SK-N-SH (cell line): ENCODE results near the gene SLC17A9. TPM values are rescaled to one million over a fixed set of nuclear protein-coding genes. Genes with fewer than 3 reads are reported as not detected.

Experiments
- CTCF ChIA-PET: fragments of 300-600, 350-600 bp; formaldehyde crosslinking; extraction: SDS; loops from one replicate; lab custom pipeline; 2021; lab: Yijun Ruan, JAX
- POLR2A ChIA-PET: fragments of 350-600 bp; sonication (Branson Sonifier 250); formaldehyde crosslinking; extraction: SDS; loops from one replicate; lab custom pipeline; 2020; ENCODE audit warnings: antibody characterized with exemption, inconsistent platforms; lab: Yijun Ruan, JAX
- DNase-seq: peaks from one replicate; pipeline ENCODE4 v3.0.0; 2012
- H2AFZ ChIP-seq: fragments of 200-600 bp; sonication (generic); 2 replicates; pipeline ENCODE4 v1.8.1; 2016; ENCODE audit warnings: antibody characterized with exemption, mild to moderate bottlenecking, low read depth
- H3F3A ChIP-seq: fragments of 200-600 bp; sonication (generic); replicated peaks from 2 replicates; pipeline ENCODE3; 2016; ENCODE audit warnings: antibody characterized with exemption, mild to moderate bottlenecking; ENCODE audit not compliant: insufficient read depth
- H3K27ac ChIP-seq, 2 experiments: fragments of 200-500 bp in 1 of 2; fragments of 200-600 bp in 1 of 2; sonication (Bioruptor generic) in 1 of 2; sonication (generic), shearing (Covaris generic) in 1 of 2; 2 replicates each; pipeline versions ENCODE4 v1.5.1 to v1.6.1; 2014 to 2016; ENCODE audit warnings: low read depth in 2 of 2, inconsistent platforms in 1 of 2, low read length in 1 of 2, mild to moderate bottlenecking in 1 of 2, mixed read lengths in 1 of 2
- H3K27me3 ChIP-seq: fragments of 200-600 bp; sonication (generic), shearing (Covaris generic); 2 replicates; pipeline ENCODE4 v1.6.1; 2016; ENCODE audit warnings: mixed run types; ENCODE audit not compliant: insufficient read depth
- H3K36me3 ChIP-seq, 2 experiments: fragments of 200-500 bp in 1 of 2; fragments of 200-600 bp in 1 of 2; sonication (Bioruptor generic) in 1 of 2; sonication (generic) in 1 of 2; replicated peaks in 1 of 2; 2 replicates each; pipeline versions ENCODE3 to v1.5.1; 2014 to 2016; ENCODE audit warnings: low read length in 1 of 2, mild to moderate bottlenecking in 1 of 2; ENCODE audit not compliant: insufficient read depth in 2 of 2, control insufficient read depth in 1 of 2
- H3K4me1 ChIP-seq, 2 experiments: fragments of 200-500 bp in 1 of 2; fragments of 200-600 bp in 1 of 2; sonication (Bioruptor generic) in 1 of 2; sonication (generic), shearing (Covaris generic) in 1 of 2; 2 replicates each; pipeline versions ENCODE4 v1.5.1 to v1.6.1; 2014 to 2016; ENCODE audit warnings: low read depth in 1 of 2, low read length in 1 of 2, mixed run types in 1 of 2; ENCODE audit not compliant: insufficient read depth in 2 of 2, control insufficient read depth in 1 of 2
- H3K4me2 ChIP-seq: fragments of 200-600 bp; sonication (generic), shearing (Covaris generic); 2 replicates; pipeline ENCODE4 v1.6.1; 2017; ENCODE audit warnings: mixed run types
- H3K4me3 ChIP-seq, 2 experiments: fragments of 200-500 bp in 1 of 2; fragments of 200-600 bp in 1 of 2; sonication (Bioruptor generic) in 1 of 2; sonication (generic), shearing (Covaris generic) in 1 of 2; 2 replicates each; pipeline versions ENCODE4 v1.5.1 to v1.8.1; 2014 to 2016; ENCODE audit warnings: low read depth in 2 of 2, inconsistent platforms in 1 of 2, low read length in 1 of 2, mild to moderate bottlenecking in 1 of 2, mixed read lengths in 1 of 2, moderate library complexity in 1 of 2
- H3K79me2 ChIP-seq: fragments of 200-600 bp; sonication (generic); 2 replicates; pipeline ENCODE4 v1.8.1; 2017; ENCODE audit warnings: mild to moderate bottlenecking; ENCODE audit not compliant: insufficient read depth
- H3K9ac ChIP-seq: fragments of 200-600 bp; sonication (generic); 2 replicates; pipeline ENCODE4 v1.6.1; 2017; ENCODE audit warnings: mixed run types
- H3K9me2 ChIP-seq: fragments of 200-600 bp; sonication (generic); 2 replicates; pipeline ENCODE4 v1.6.1; 2017; ENCODE audit warnings: mixed run types
- H3K9me3 ChIP-seq: fragments of 200-600 bp; sonication (generic); 2 replicates; pipeline ENCODE4 v1.6.1; 2017; ENCODE audit warnings: mixed run types, mild to moderate bottlenecking, moderate library complexity
- H4K20me1 ChIP-seq: fragments of 200-600 bp; sonication (generic); 2 replicates; pipeline ENCODE4 v1.6.1; 2017; ENCODE audit warnings: mild to moderate bottlenecking, mixed run types; ENCODE audit not compliant: insufficient read depth
- CTCF ChIP-seq: fragments of 200-600 bp; sonication (generic); IDR thresholded peaks from 2 replicates; pipeline ENCODE4 v1.6.1; 2017; ENCODE audit warnings: antibody characterized with exemption, mild to moderate bottlenecking, moderate library complexity
- ELF1 ChIP-seq: IDR thresholded peaks from 2 replicates; pipeline ENCODE4 v1.4.0; 2012
- EZH2phosphoT487 ChIP-seq: fragments of 200-600 bp; sonication (generic); IDR thresholded peaks from 2 replicates; pipeline ENCODE4 v1.6.1; 2017; ENCODE audit warnings: low read depth, mixed run types, mild to moderate bottlenecking, antibody characterized with exemption, moderate library complexity, borderline replicate concordance
- FOXJ3 ChIP-seq: sonication (generic); formaldehyde crosslinking; IDR thresholded peaks from 2 replicates; pipeline ENCODE4 v1.5.1; 2020; ENCODE audit warnings: mild to moderate bottlenecking, missing genetic modification reagents
- GABPA ChIP-seq: IDR thresholded peaks from 2 replicates; pipeline ENCODE4 v1.4.0; 2012; ENCODE audit warnings: low read depth, mild to moderate bottlenecking
- GATA2 ChIP-seq: sonication (generic); formaldehyde crosslinking; IDR thresholded peaks from 2 replicates; pipeline ENCODE4 v1.5.0; 2020; ENCODE audit warnings: mild to moderate bottlenecking, missing genetic modification reagents
- MAX ChIP-seq: IDR thresholded peaks from 2 replicates; pipeline ENCODE4 v1.4.0; 2012; ENCODE audit warnings: low read depth
- MXI1 ChIP-seq: IDR thresholded peaks from 2 replicates; pipeline ENCODE4 v1.6.1; 2012; ENCODE audit warnings: mild to moderate bottlenecking, low read depth, low read length, improper control_type of control experiment
- NFIC ChIP-seq: IDR thresholded peaks from 2 replicates; pipeline ENCODE4 v1.4.0; 2012; ENCODE audit warnings: borderline replicate concordance
- PBX3 ChIP-seq: IDR thresholded peaks from 2 replicates; pipeline ENCODE4; 2012
- POLR2AphosphoS5 ChIP-seq: IDR thresholded peaks from 2 replicates; pipeline ENCODE4 v1.6.1; 2012; ENCODE audit warnings: low read depth, low read length
- RAD21 ChIP-seq: IDR thresholded peaks from 2 replicates; pipeline ENCODE4 v1.6.1; 2012; ENCODE audit warnings: mild to moderate bottlenecking, low read length
- TCF12 ChIP-seq: IDR thresholded peaks from 2 replicates; pipeline ENCODE4 v1.4.0; 2012
- TEAD4 ChIP-seq: IDR thresholded peaks from 2 replicates; pipeline ENCODE4 v1.4.0; 2012; ENCODE audit warnings: mild to moderate bottlenecking, borderline replicate concordance; ENCODE audit not compliant: insufficient read depth
- USF2 ChIP-seq: fragments of 150-350 bp; IDR thresholded peaks from 2 replicates; pipeline ENCODE4 v1.6.1; 2017; ENCODE audit warnings: antibody characterized with exemption, low read length, low read depth, borderline replicate concordance
- WGBS: methylation state at CpG from one replicate; pipeline ENCODE4 v1.1.6; 2017; ENCODE audit warnings: low lambda C conversion rate; 5-methylcytosine and 5-hydroxymethylcytosine counted together
- polyA plus RNA-seq, 3 experiments: library from polyadenylated mRNA; depleted of rRNA; stranded (reverse); fragments of >200 nt; gene quantifications; 2 replicates each; pipeline ENCODE4 v1.2.3, GENCODE V29; 2012

The SLC17A9 gene
- polyA plus RNA-seq, 1 of the 3 experiments (the other 2 are of a cell fraction), result not detected

GRCh38 chr20:62982124-62983075, 29.9 kb downstream of the SLC17A9 start:
- WGBS, result 52% methylated on average over 11 of the region's 21 CpGs
- peaks cover 44% of the 10 kb centered on the region for H3K27me3 ChIP-seq
- no peaks in the 10 kb centered on the region for H3K9me2 ChIP-seq

GRCh38 chr20:62983210-62983609, 30.7 kb downstream of the SLC17A9 start:
- Histone ChIP-seq H3F3A (no peaks in the 10 kb centered on the region), H3K9me2 (no peaks in the 10 kb centered on the region), H3K9ac (no peak overlapping the region), H3K4me1 (peaks cover 0 to 6% of the 10 kb centered on the region in 2 experiments; a peak in 1 of 4 replicates), H3K4me2 (no peak overlapping the region), H3K4me3 (no peak overlapping the region), H3K27ac (no peak overlapping the region), H2AFZ (no peak overlapping the region), H3K36me3 (no peaks in the 10 kb centered on the region), H3K9me3 (no peaks in the 10 kb centered on the region), H3K27me3 (peaks cover 36% of the 10 kb centered on the region), H3K79me2 (no peaks in the 10 kb centered on the region), H4K20me1 (no peaks in the 10 kb centered on the region)
- ChIA-PET POLR2A (no interaction called here), CTCF (interaction anchor here (1.6 to 3.4 kb wide), 2 partner anchors 11 to 96 kb away, joined by 3 to 24 read pairs; no protein-coding TSS in a partner anchor)
- TF ChIP-seq CTCF (no peak), USF2 (no peak), PBX3 (no peak), GABPA (no peak), RAD21 (no peak), FOXJ3 (CRISPR knock-in tag) (no peak), NFIC (no peak), TCF12 (no peak), EZH2phosphoT487 (no peak), TEAD4 (no peak), MXI1 (no peak)
- DNase-seq, result no peak
- WGBS, result 56% methylated on average over 6 of the region's 6 CpGs

More at GRCh38 chr20:62982124-62983075, 29.9 kb downstream of the SLC17A9 start:
- no peak overlapping the region for H3K4me3 ChIP-seq
- CTCF ChIA-PET, result interaction anchor here (1.0 to 3.4 kb wide), 4 partner anchors 10 to 240 kb away, joined by 3 to 24 read pairs (median 4); no protein-coding TSS in a partner anchor
- POLR2A ChIA-PET, result no interaction called here
- no peaks in the 10 kb centered on the region for H3K79me2 ChIP-seq
- no peak overlapping the region for H3K4me2 ChIP-seq
- peaks cover 0 to 6% of the 10 kb centered on the region in 2 experiments; a peak in 1 of 4 replicates for H3K4me1 ChIP-seq
- H3K9ac ChIP-seq, result no peak overlapping the region
- no peak overlapping the region for H2AFZ ChIP-seq
- H3F3A ChIP-seq, result no peaks in the 10 kb centered on the region
- H3K36me3 ChIP-seq, result no peaks in the 10 kb centered on the region
- DNase-seq, result no peak
- H3K9me3 ChIP-seq, result no peaks in the 10 kb centered on the region
- H3K27ac ChIP-seq, result no peak overlapping the region
- no peak for TF ChIP-seq USF2
- TF ChIP-seq TCF12, result no peak
- TF ChIP-seq ELF1, result no peak
- no peak for TF ChIP-seq MXI1
- no peak for TF ChIP-seq MAX
- TF ChIP-seq POLR2AphosphoS5, result no peak
- TF ChIP-seq GATA2, result no peak
- TF ChIP-seq, all 33 proteins: peak for 0
- no peaks in the 10 kb centered on the region for H4K20me1 ChIP-seq
